Measurements from ENCODE around the gene LMNTD1. TPM values are rescaled to one million over a fixed set of nuclear protein-coding genes. Genes with fewer than 3 reads are reported as not detected.
A peak's percentile ranks its signal among the peaks of the same experiment; 100 is the strongest.

Gene LMNTD1
- total RNA-seq, 2 donors from 2014 or later, result 1.0 TPM; not detected in 1

GRCh38 chr12:25583545-25583944 lies 30.5 kb upstream of the LMNTD1 start:
- no peaks in the 10 kb centered on the region for H3K27me3 ChIP-seq
- no peak overlapping the region for H3K4me3 ChIP-seq
- peak; percentile 29 to 44 for TF ChIP-seq CTCF (IDR thresholded peaks at IDR 0.05)
- no peaks in the 10 kb centered on the region for H3K36me3 ChIP-seq
- DNase-seq (ENCODE audit: low spot score), result peak; percentile 69
- peak overlapping the region; percentile 19 to 71 for H3K27ac ChIP-seq
- peaks cover 0 to 7% of the 10 kb centered on the region in 2 donors for H3K9me3 ChIP-seq
- peaks cover 0 to 23% of the 10 kb centered on the region in 2 donors for H3K4me1 ChIP-seq

- Histone ChIP-seq H3K9me3 (no peaks in the 10 kb centered on the region), H3K27ac (no peak overlapping the region), H3K27me3 (no peaks in the 10 kb centered on the region), H3K4me1 (peaks cover 0 to 23% of the 10 kb centered on the region in 2 donors), H3K36me3 (no peaks in the 10 kb centered on the region), H3K4me3 (no peak overlapping the region)
- no peak for TF ChIP-seq CTCF (IDR thresholded peaks at IDR 0.05)
- DNase-seq (ENCODE audit: low spot score), result no peak
Measured at GRCh38 chr12:25581067-25581466, 28.0 kb upstream of the LMNTD1 start.

DNA sequence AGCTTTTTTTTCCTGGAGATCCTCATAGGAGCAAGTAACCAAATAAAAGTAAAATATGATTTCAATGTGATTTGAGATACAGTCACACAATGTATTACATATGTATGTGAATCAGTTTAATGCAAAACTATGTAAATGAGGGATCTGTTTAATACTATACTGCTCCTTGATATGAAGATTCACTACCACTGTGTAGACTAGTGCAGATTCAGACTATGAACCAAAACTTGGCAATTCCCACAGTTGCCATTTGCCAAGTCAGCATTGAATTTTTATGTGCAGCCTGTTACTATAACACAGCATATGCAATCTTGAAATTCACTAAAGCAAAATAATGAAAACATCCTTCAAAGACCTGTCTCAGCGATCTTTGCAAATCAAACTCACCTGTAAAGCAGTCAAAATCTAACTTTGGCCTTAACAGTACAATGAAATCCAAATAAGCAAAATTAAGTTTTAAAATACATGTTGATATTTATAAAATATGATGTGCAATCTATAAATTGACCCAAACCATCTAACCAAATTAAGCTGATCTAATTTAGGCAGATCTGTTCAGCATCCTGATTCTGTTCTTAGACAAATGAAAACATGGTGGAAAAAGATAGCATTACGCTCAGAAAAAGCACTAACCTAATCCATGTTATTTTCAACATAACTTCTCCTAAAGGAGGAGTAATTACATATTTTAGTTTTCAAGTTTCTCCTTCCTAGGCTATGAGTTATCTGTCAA lies 25.5 kb upstream of the LMNTD1 start:
- TF ChIP-seq CTCF (IDR thresholded peaks at IDR 0.05), result no peak
- no peak overlapping the region for H3K4me3 ChIP-seq
- no peaks in the 10 kb centered on the region for H3K27me3 ChIP-seq
- peaks cover 0 to 1% of the 10 kb centered on the region in 2 donors for H3K4me1 ChIP-seq
- DNase-seq (ENCODE audit: low spot score), result no peak
- H3K27ac ChIP-seq, result no peak overlapping the region
- no peaks in the 10 kb centered on the region for H3K9me3 ChIP-seq
- H3K36me3 ChIP-seq, result no peaks in the 10 kb centered on the region

DNA sequence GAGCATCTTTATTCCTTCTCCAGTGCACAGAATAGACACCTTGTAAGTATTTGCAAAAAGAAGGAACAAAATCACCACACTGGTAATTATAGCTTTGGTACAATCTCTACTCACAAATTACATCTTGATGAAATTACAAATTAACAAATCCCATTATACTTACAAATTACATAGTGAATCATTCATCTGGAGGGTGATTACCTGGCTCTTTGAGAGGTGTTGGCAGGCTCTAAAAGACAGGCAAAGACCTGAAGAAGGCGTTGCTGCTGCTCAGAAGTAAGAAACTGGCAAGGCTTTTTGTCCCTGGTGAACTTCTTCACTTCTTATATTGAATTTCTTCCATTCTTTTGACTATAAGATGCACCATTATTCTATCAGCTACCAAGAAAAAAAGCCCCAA lies 21.7 kb upstream of the LMNTD1 start:
- no peaks in the 10 kb centered on the region for H3K27me3 ChIP-seq
- no peak overlapping the region for H3K27ac ChIP-seq
- DNase-seq (ENCODE audit: low spot score), result no peak
- no peaks in the 10 kb centered on the region for H3K4me1 ChIP-seq
- H3K36me3 ChIP-seq, result no peaks in the 10 kb centered on the region
- TF ChIP-seq CTCF (IDR thresholded peaks at IDR 0.05), result no peak
- H3K4me3 ChIP-seq, result no peak overlapping the region
- H3K9me3 ChIP-seq, result no peaks in the 10 kb centered on the region

DNA sequence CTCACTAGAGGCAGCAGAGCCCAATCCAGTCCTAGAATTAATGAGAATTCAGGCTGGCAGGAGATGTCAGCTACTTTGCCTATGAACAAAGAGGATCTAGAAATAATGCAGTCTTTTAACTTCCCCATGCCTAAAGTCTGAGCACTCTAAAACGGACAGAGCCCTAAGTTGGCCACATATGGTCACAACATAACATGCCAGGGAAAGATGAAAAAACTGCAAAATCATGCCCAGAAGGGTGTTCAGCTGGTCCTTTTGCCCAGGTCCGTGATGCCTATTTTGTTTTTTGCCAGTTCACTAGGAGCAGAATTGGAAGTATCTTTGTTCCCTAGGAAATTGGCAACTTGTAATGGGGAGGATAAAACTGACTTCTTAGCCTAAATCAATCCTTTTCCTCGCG lies 20.3 kb upstream of the LMNTD1 start:
- Histone ChIP-seq H3K4me1 (no peaks in the 10 kb centered on the region), H3K27me3 (no peaks in the 10 kb centered on the region), H3K9me3 (no peaks in the 10 kb centered on the region), H3K27ac (no peak overlapping the region), H3K36me3 (no peaks in the 10 kb centered on the region), H3K4me3 (no peak overlapping the region)
- no peak for DNase-seq (ENCODE audit: low spot score)
- TF ChIP-seq CTCF (IDR thresholded peaks at IDR 0.05), result no peak

DNA sequence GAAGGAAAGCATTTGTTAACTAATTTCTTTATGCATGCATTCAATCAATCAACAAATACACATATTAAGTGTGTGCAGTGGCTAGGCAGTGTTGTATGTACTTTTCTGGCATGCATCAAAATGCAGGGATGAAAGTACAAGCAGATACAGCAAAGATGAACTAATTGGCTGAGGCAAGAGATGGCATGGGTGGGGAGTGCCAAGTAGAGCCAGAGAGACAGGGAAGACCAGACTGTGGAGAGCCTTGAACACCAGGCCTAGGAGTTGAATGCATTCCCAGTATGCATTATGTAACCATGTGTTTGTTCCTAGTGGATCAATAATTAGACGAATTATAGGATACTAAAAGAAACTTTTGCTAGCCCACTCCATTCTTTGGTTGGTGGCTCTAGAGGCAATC lies 17.3 kb upstream of the LMNTD1 start:
- TF ChIP-seq CTCF (IDR thresholded peaks at IDR 0.05), result no peak
- no peak overlapping the region for H3K4me3 ChIP-seq
- H3K36me3 ChIP-seq, result no peaks in the 10 kb centered on the region

More for the DNA sequence above, 17.3 kb upstream of the LMNTD1 start:
- no peaks in the 10 kb centered on the region for H3K4me1 ChIP-seq
- DNase-seq (ENCODE audit: low spot score), result no peak
- no peaks in the 10 kb centered on the region for H3K9me3 ChIP-seq
- H3K27ac ChIP-seq, result no peak overlapping the region
- H3K27me3 ChIP-seq, result no peaks in the 10 kb centered on the region

Data from right atrium auricular region (tissue), 2 donors.